HG03354 (cell line): Measurements from ENCODE around the gene UBN2.

ENCODE experiments used
- ATAC-seq: cut with Tn5 transposase; IDR thresholded peaks from one replicate; pipeline ENCODE4 v1.9.1; 2021; ENCODE audit warnings: mild to moderate bottlenecking; ENCODE audit not compliant: unreplicated experiment, poor library complexity, severe bottlenecking

Gene UBN2

GRCh38 chr7:139230484-139230773, 608 bp upstream of the UBN2 start:
- no peak for ATAC-seq

- ATAC-seq = peak; percentile 42
Measured at GRCh38 chr7:139231513-139232376, 708 bp downstream of the UBN2 start.

GRCh38 chr7:139232377-139232717, 1.3 kb downstream of the UBN2 start:
- no peak for ATAC-seq

- no peak for ATAC-seq
Measured at GRCh38 chr7:139232904-139233303, 1.9 kb downstream of the UBN2 start.

- no peak for ATAC-seq
Measured at GRCh38 chr7:139241258-139241657, 10.2 kb downstream of the UBN2 start.

- ATAC-seq = no peak
Measured at GRCh38 chr7:139242741-139243281, 11.8 kb downstream of the UBN2 start.

- no peak for ATAC-seq
Measured at GRCh38 chr7:139245401-139245800, 14.4 kb downstream of the UBN2 start.

- no peak for ATAC-seq
Measured at GRCh38 chr7:139246494-139246893, 15.5 kb downstream of the UBN2 start.

- ATAC-seq = no peak
Measured at GRCh38 chr7:139246905-139247304, 15.9 kb downstream of the UBN2 start.

- no peak for ATAC-seq
Measured at GRCh38 chr7:139249179-139249810, 18.3 kb downstream of the UBN2 start.

GRCh38 chr7:139252451-139252850, 21.4 kb downstream of the UBN2 start:
- no peak for ATAC-seq

GRCh38 chr7:139254281-139254680, 23.2 kb downstream of the UBN2 start:
- no peak for ATAC-seq

GRCh38 chr7:139254728-139255127, 23.7 kb downstream of the UBN2 start:
- no peak for ATAC-seq

GRCh38 chr7:139255290-139255689, 24.3 kb downstream of the UBN2 start:
- no peak for ATAC-seq

GRCh38 chr7:139259142-139259541, 28.1 kb downstream of the UBN2 start:
- ATAC-seq = no peak

- no peak for ATAC-seq
Measured at GRCh38 chr7:139264220-139264619, 33.2 kb downstream of the UBN2 start.

- no peak for ATAC-seq
Measured at GRCh38 chr7:139265673-139266072, 34.6 kb downstream of the UBN2 start.

- ATAC-seq = no peak
Measured at GRCh38 chr7:139271718-139272628, 40.9 kb downstream of the UBN2 start.

- ATAC-seq = no peak
Measured at GRCh38 chr7:139284252-139284896, 53.3 kb downstream of the UBN2 start.

- ATAC-seq = no peak
Measured at GRCh38 chr7:139286144-139286543, 55.1 kb downstream of the UBN2 start.
